HUES6 (cell line): Measurements from ENCODE around the gene IKBKE.

Source experiments
- H3K27ac ChIP-seq: 2 replicates; pipeline ENCODE4 v1.7.0; 2013; ENCODE audit warnings: low read depth, mild to moderate bottlenecking, low read length, inconsistent platforms
- H3K27me3 ChIP-seq: 2 replicates; pipeline ENCODE4 v1.6.1; 2013; ENCODE audit warnings: low read length; ENCODE audit not compliant: control insufficient read depth, insufficient read depth
- H3K36me3 ChIP-seq: 2 replicates; pipeline ENCODE4 v1.6.1; 2013; ENCODE audit warnings: low read length; ENCODE audit not compliant: control insufficient read depth, insufficient read depth
- H3K4me1 ChIP-seq: 2 replicates; pipeline ENCODE4 v1.6.1; 2013; ENCODE audit warnings: low read length; ENCODE audit not compliant: control insufficient read depth, insufficient read depth
- H3K4me3 ChIP-seq: 2 replicates; pipeline ENCODE4 v1.5.1; 2013; ENCODE audit warnings: low read depth, low read length
- H3K9ac ChIP-seq: one replicate; pipeline ENCODE4 v1.6.1; 2013; ENCODE audit warnings: mild to moderate bottlenecking, low read length
- H3K9me3 ChIP-seq: 2 replicates; pipeline ENCODE4 v1.6.1; 2013; ENCODE audit warnings: low read depth, low read length; ENCODE audit not compliant: control insufficient read depth, insufficient read depth

Gene IKBKE

DNA sequence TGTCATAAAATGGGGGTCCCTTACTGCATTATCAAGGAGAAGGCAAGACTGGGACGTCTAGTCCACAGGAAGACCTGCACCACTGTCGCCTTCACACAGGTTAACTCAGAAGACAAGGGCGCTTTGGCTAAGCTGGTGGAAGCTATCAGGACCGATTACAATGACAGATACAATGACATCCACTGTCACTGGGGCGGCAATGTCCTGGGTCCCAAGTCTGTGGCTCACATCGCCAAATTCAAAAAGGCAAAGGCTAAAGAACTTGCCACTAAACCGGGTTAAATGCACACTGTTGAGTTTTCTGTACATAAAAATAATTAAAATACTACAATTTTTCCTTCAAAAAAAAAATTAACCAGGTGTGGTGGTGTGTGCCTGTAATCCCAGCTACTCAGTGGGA lies 59.1 kb downstream of the IKBKE start:
- Histone ChIP-seq H3K4me1 (no peaks in the 10 kb centered on the region), H3K9ac (no peak overlapping the region), H3K9me3 (no peaks in the 10 kb centered on the region), H3K36me3 (no peaks in the 10 kb centered on the region), H3K4me3 (no peak overlapping the region), H3K27me3 (no peaks in the 10 kb centered on the region; the same call in 1 of the 2 replicates), H3K27ac (no peak overlapping the region)

DNA sequence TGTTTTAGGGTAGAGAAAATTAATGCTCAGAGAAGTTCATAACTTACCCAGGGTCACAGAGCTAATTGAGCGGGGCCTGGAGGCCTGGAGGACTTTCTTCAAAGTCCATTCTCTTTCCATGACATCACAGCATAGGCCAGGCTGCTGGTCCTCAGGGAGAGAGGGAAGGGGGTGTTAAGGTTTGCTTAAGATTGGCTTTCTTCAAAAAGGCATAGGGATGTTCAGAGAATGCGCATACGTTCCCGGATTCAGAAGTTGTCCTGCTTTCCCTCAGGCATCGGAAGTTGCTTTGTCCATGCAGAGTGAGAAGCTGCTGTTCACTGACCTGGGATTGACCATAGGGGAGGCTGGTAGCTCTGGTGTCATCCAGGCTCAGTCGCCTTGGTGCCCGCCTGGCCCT lies 62.1 kb downstream of the IKBKE start:
- Histone ChIP-seq H3K4me3 (no peak overlapping the region), H3K9ac (no peak overlapping the region), H3K27me3 (peaks cover 3% of the 10 kb centered on the region; the same call in 1 of the 2 replicates), H3K27ac (no peak overlapping the region), H3K36me3 (no peaks in the 10 kb centered on the region), H3K4me1 (no peaks in the 10 kb centered on the region), H3K9me3 (no peaks in the 10 kb centered on the region)

- Histone ChIP-seq H3K9me3 (no peaks in the 10 kb centered on the region), H3K4me1 (no peaks in the 10 kb centered on the region), H3K36me3 (no peaks in the 10 kb centered on the region), H3K4me3 (no peak overlapping the region), H3K27ac (no peak overlapping the region), H3K27me3 (0 out of 2 replicates have a peak, but pooled peaks cover 6% of the 10 kb centered on the region), H3K9ac (no peak overlapping the region)
Observed at GRCh38 chr1:206534552-206534951, 64.3 kb downstream of the IKBKE start.

GRCh38 chr1:206535853-206536188 lies 65.5 kb downstream of the IKBKE start:
- no peaks in the 10 kb centered on the region for H3K9me3 ChIP-seq
- H3K27ac ChIP-seq = no peak overlapping the region
- H3K4me3 ChIP-seq = no peak overlapping the region
- H3K4me1 ChIP-seq = no peaks in the 10 kb centered on the region
- H3K9ac ChIP-seq = no peak overlapping the region
- H3K36me3 ChIP-seq = no peaks in the 10 kb centered on the region
- H3K27me3 ChIP-seq = 0 out of 2 replicates have a peak, but pooled peaks cover 6% of the 10 kb centered on the region

DNA sequence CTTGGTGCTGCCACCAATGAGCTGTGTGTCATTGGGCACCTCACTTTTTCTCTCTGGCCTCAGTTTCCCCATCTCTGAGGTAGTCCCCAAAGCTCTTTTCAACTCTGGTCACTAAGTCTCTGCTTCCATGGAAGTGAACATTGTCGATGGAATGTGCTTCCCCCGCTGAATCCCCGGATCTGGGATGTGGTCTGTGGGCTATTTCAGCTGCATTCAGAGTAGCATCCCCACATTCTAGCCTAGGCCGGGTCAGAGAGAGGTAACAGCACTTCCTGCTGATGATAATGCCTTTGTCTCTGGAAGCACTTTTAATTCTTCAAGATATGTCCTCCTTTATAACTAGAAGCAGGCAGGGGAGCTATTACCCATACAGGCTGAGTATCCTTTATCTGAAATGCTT lies 66.9 kb downstream of the IKBKE start:
- H3K4me3 ChIP-seq = no peak overlapping the region
- H3K36me3 ChIP-seq = no peaks in the 10 kb centered on the region
- H3K9ac ChIP-seq = no peak overlapping the region
- H3K27ac ChIP-seq = no peak overlapping the region
- H3K9me3 ChIP-seq = no peaks in the 10 kb centered on the region
- H3K27me3 ChIP-seq = 0 out of 2 replicates have a peak, but pooled peaks cover 6% of the 10 kb centered on the region
- H3K4me1 ChIP-seq = no peaks in the 10 kb centered on the region

GRCh38 chr1:206538086-206538770 lies 68.0 kb downstream of the IKBKE start:
- H3K9ac ChIP-seq = no peak overlapping the region
- H3K36me3 ChIP-seq = no peaks in the 10 kb centered on the region
- H3K27ac ChIP-seq = no peak overlapping the region
- 0 out of 2 replicates have a peak, but pooled peaks cover 6% of the 10 kb centered on the region for H3K27me3 ChIP-seq
- no peaks in the 10 kb centered on the region for H3K9me3 ChIP-seq
- no peak overlapping the region for H3K4me3 ChIP-seq
- no peaks in the 10 kb centered on the region for H3K4me1 ChIP-seq

DNA sequence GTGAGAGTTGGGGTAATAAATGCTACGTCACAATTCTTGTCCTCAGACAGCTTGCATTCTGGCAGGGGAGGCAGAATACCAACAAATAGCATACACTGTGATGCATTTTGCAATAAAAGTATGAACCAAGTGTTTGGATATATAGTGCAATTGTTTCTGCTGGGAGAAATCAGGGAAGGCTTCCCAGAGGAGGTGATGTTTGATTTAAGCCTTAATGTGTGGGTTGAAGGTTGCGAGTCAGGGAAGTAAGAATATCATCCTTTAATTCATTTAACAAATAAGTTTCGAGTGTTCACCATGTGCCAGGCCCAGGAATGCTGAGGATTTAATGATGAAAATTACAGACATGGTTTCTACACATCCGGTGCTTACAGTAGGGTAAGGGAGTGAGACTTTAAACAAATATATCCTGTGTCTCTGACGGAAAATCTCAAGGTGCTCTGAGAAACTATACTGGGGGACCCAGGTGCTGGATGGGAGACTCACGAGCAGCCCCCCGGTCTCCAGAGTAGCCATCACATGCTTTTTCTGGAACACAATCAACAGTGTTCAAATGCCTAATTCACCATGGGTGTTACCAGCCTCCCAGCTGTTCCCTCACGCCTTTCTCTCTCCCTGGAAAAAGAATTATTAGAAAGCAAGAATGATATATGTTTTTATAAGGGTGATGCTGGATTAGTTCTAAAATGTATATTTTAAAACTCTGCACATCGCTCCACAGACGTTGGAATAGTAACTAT lies 68.8 kb downstream of the IKBKE start:
- H3K27me3 ChIP-seq = 0 out of 2 replicates have a peak, but pooled peaks cover 6% of the 10 kb centered on the region
- H3K9ac ChIP-seq = no peak overlapping the region
- no peak overlapping the region for H3K27ac ChIP-seq
- no peaks in the 10 kb centered on the region for H3K9me3 ChIP-seq
- H3K36me3 ChIP-seq = no peaks in the 10 kb centered on the region
- no peak overlapping the region for H3K4me3 ChIP-seq
- H3K4me1 ChIP-seq = no peaks in the 10 kb centered on the region

- no peak overlapping the region for H3K4me3 ChIP-seq
- no peak overlapping the region for H3K27ac ChIP-seq
- H3K36me3 ChIP-seq = no peaks in the 10 kb centered on the region
- H3K4me1 ChIP-seq = peaks cover 3% of the 10 kb centered on the region; the same call in 1 of the 2 replicates
- no peak overlapping the region for H3K9ac ChIP-seq
- 0 out of 2 replicates have a peak, but pooled peaks cover 5% of the 10 kb centered on the region for H3K27me3 ChIP-seq
- no peaks in the 10 kb centered on the region for H3K9me3 ChIP-seq
Observed at GRCh38 chr1:206540044-206540780, 69.9 kb downstream of the IKBKE start.

DNA sequence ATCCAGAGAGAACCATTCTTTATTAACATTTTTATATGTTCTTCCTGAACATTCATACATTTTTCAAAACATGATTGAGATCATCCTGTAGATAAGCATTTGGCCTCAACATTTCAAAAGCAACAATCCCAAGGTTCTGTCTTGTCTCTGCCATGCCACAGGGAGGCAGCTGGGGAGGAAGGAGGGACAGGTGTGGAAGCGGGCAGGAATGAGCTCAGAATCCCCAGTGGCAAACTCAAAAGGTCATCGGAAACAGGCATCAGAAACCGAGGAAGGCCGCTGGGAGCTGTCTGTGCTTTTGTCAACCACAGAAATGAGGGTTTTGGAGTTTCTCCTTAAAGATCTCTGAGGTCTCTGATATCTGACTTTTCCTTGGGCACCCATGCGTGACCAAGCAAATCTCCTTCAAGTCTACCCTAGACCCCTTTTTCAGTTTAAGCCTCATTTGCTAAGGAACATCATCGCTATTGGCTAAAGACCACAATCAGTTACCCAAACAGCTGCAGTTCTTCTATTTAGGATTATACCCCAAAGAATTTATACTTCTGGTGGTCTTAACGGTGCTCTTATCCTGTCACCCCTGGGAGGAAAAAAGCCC lies 71.1 kb downstream of the IKBKE start:
- H3K27ac ChIP-seq = no peak overlapping the region
- no peaks in the 10 kb centered on the region for H3K9me3 ChIP-seq
- H3K4me1 ChIP-seq = peaks cover 3% of the 10 kb centered on the region; the same call in 1 of the 2 replicates
- no peak overlapping the region for H3K9ac ChIP-seq
- no peak overlapping the region for H3K4me3 ChIP-seq
- no peaks in the 10 kb centered on the region for H3K36me3 ChIP-seq
- 0 out of 2 replicates have a peak, but pooled peaks cover 3% of the 10 kb centered on the region for H3K27me3 ChIP-seq

DNA sequence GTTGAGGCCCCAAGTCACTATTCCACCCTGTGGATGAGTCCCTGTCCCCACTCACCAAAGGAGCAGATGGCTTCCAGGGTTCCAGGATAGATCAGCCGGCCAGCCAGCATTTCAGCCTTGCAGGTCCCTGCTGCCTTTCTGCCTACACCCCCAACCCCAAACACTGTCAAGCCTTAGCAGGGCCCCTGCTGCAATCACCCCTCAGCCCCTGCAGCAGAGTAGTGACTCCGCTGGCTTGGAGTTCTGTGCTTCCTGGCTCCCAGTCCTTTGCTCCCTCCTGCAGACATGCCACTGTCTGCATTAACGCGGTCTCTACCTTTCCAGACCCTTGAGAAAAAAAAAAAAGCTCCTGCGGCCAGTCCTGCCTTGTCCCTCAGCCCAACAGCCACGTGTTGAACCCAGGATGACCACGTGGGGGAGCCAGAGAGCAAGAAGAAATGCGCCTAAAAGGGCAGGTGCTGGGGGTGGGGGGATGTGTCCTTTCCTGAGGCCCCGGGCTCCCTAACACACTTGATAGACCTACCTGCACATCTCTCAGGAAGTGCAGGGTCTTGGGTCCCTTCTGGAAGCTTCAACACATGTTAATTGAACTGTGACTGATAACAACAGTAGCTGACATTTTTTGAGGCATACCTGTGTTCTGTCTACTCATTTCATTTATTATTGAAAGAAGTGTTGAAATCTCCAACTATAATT lies 74.4 kb downstream of the IKBKE start:
- Histone ChIP-seq H3K27me3 (no peaks in the 10 kb centered on the region), H3K9ac (no peak overlapping the region), H3K4me3 (no peak overlapping the region), H3K27ac (no peak overlapping the region), H3K36me3 (no peaks in the 10 kb centered on the region), H3K4me1 (peaks cover 3% of the 10 kb centered on the region; the same call in 1 of the 2 replicates), H3K9me3 (no peaks in the 10 kb centered on the region)
